ENCODE measurements around the gene ILDR2.

The ILDR2 gene

GRCh38 chr1:166944186-166944967 lies 31.0 kb downstream of the ILDR2 start:
- Histone ChIP-seq H4K20me1 (ENCODE audit: insufficient read depth, low read length, poor library complexity, severe bottlenecking) (no peaks in the 10 kb centered on the region), H3K4me1 (ENCODE audit: insufficient read depth, low read length, poor library complexity, severe bottlenecking) (peaks cover 51% of the 10 kb centered on the region), H3K36me3 (ENCODE audit: insufficient read depth, low read length) (no peaks in the 10 kb centered on the region), H3K4me2 (ENCODE audit: low read depth, low read length, poor library complexity, severe bottlenecking) (peak overlapping the region; percentile 66), H2AFZ (ENCODE audit: low read length) (0 out of 2 replicates have a peak overlapping the region, but pooled peaks have one; percentile 32), H3F3A (ENCODE audit: low read depth) (peaks cover 12% of the 10 kb centered on the region; the same call in 1 of the 2 replicates), H3K79me2 (ENCODE audit: insufficient read depth, low read length) (no peaks in the 10 kb centered on the region), H3K9me3 (ENCODE audit: insufficient read depth, low read depth, low read length) (no peaks in the 10 kb centered on the region), H3K9ac (ENCODE audit: low read depth, low read length, poor library complexity, severe bottlenecking) (peak overlapping the region; percentile 30), H3K9me2 (replicated peaks; ENCODE audit: low read depth, low read length) (no peaks in the 10 kb centered on the region), H3K27me3 (ENCODE audit: insufficient read depth, low read length, poor library complexity, severe bottlenecking) (no peaks in the 10 kb centered on the region), H3K4me3 (ENCODE audit: low read length, poor library complexity, severe bottlenecking) (peak overlapping the region; percentile 48)
- TF ChIP-seq EZH2phosphoT487 (IDR thresholded peaks at IDR 0.05; ENCODE audit: borderline replicate concordance) (no peak), CTCF (conservative IDR thresholded peaks at IDR 0.05; ENCODE audit: low read length) (no peak)

- Histone ChIP-seq H3K9me3 (ENCODE audit: insufficient read depth, low read depth, low read length) (no peaks in the 10 kb centered on the region), H3F3A (ENCODE audit: low read depth) (peaks cover 11% of the 10 kb centered on the region; the same call in 1 of the 2 replicates), H3K27me3 (ENCODE audit: insufficient read depth, low read length, poor library complexity, severe bottlenecking) (no peaks in the 10 kb centered on the region), H2AFZ (ENCODE audit: low read length) (no peak overlapping the region), H3K4me2 (ENCODE audit: low read depth, low read length, poor library complexity, severe bottlenecking) (peak overlapping the region; percentile 26), H3K4me3 (ENCODE audit: low read length, poor library complexity, severe bottlenecking) (no peak overlapping the region), H3K9me2 (replicated peaks; ENCODE audit: low read depth, low read length) (no peaks in the 10 kb centered on the region), H4K20me1 (ENCODE audit: insufficient read depth, low read length, poor library complexity, severe bottlenecking) (no peaks in the 10 kb centered on the region), H3K4me1 (ENCODE audit: insufficient read depth, low read length, poor library complexity, severe bottlenecking) (peaks cover 39% of the 10 kb centered on the region), H3K79me2 (ENCODE audit: insufficient read depth, low read length) (no peaks in the 10 kb centered on the region), H3K9ac (ENCODE audit: low read depth, low read length, poor library complexity, severe bottlenecking) (no peak overlapping the region), H3K36me3 (ENCODE audit: insufficient read depth, low read length) (no peaks in the 10 kb centered on the region)
- TF ChIP-seq EZH2phosphoT487 (IDR thresholded peaks at IDR 0.05; ENCODE audit: borderline replicate concordance): no peak
- no peak for TF ChIP-seq CTCF (conservative IDR thresholded peaks at IDR 0.05; ENCODE audit: low read length)
Measured at GRCh38 chr1:166939741-166940375, 35.5 kb downstream of the ILDR2 start.

- Histone ChIP-seq H3K4me3 (ENCODE audit: low read length, poor library complexity, severe bottlenecking) (no peak overlapping the region), H3K9me3 (ENCODE audit: insufficient read depth, low read depth, low read length) (no peaks in the 10 kb centered on the region), H3K27me3 (ENCODE audit: insufficient read depth, low read length, poor library complexity, severe bottlenecking) (no peaks in the 10 kb centered on the region), H3K9ac (ENCODE audit: low read depth, low read length, poor library complexity, severe bottlenecking) (no peak overlapping the region), H3K4me2 (ENCODE audit: low read depth, low read length, poor library complexity, severe bottlenecking) (no peak overlapping the region), H3K4me1 (ENCODE audit: insufficient read depth, low read length, poor library complexity, severe bottlenecking) (peaks cover 24% of the 10 kb centered on the region), H3K36me3 (ENCODE audit: insufficient read depth, low read length) (no peaks in the 10 kb centered on the region), H2AFZ (ENCODE audit: low read length) (no peak overlapping the region), H3K9me2 (replicated peaks; ENCODE audit: low read depth, low read length) (no peaks in the 10 kb centered on the region), H3F3A (ENCODE audit: low read depth) (no peaks in the 10 kb centered on the region), H3K79me2 (ENCODE audit: insufficient read depth, low read length) (no peaks in the 10 kb centered on the region), H4K20me1 (ENCODE audit: insufficient read depth, low read length, poor library complexity, severe bottlenecking) (no peaks in the 10 kb centered on the region)
- no peak for TF ChIP-seq CTCF (conservative IDR thresholded peaks at IDR 0.05; ENCODE audit: low read length)
- no peak for TF ChIP-seq EZH2phosphoT487 (IDR thresholded peaks at IDR 0.05; ENCODE audit: borderline replicate concordance)
Measured at GRCh38 chr1:166937962-166938361, 37.4 kb downstream of the ILDR2 start.
